Peyer's patch (tissue), 4 donors: ENCODE data around the gene MAT1A.

Experiments
- POLR2A ChIP-seq, 2 donors: fragments of 450-650 bp; IDR thresholded peaks; one replicate each; pipeline ENCODE4 v1.5.1; 2017; ENCODE audit warnings: antibody characterized with exemption in 2 of 2, mild to moderate bottlenecking in 2 of 2, moderate library complexity in 2 of 2
- TF ChIP-seq, protein P1 (sequence below), 6 experiments: fragments of 450-650 bp in 4 of 6; fragments of 200-600 bp in 2 of 6; sonication (generic) in 1 of 6; IDR thresholded peaks; one replicate each; pipeline ENCODE4 v1.5.1; 2017 to 2019; ENCODE audit warnings: antibody characterized with exemption in 6 of 6, mild to moderate bottlenecking in 3 of 6, moderate library complexity in 1 of 6

DNA sequence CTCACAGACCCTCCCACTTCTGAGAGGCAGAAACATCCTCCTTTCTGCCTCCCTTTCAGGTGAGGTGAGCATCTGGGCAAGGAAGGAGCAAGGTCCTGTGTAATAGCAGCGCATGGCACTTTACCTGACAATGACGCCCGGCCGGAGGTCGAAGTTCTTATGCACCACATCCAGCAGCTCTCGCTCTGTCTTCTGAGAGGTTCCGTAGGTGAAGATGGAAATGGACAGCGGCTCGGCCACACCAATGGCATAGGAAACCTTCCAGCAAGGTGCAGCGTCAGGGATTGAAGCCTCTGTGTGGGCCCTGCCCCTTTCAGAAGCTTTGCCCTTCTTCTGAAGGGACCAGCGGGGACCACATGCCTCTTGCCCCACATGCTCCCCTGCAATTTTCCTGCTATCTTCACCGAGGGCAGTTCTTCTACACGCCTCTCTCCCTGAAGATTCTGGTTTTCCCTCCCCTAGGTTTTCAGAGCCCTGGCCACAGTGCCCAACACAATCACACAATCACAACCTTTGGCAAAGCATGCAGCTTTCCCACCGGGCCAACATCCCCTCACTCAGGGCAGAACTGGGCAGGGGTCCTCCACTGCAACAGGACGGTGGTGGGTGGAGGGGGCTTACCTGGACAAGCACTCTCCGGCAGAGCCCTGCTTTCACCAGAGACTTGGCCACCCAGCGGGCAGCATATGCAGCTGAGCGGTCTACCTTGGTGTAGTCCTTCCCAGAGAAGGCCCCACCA is 14.9 kb downstream of the MAT1A start:
- TF ChIP-seq, protein P1, sequence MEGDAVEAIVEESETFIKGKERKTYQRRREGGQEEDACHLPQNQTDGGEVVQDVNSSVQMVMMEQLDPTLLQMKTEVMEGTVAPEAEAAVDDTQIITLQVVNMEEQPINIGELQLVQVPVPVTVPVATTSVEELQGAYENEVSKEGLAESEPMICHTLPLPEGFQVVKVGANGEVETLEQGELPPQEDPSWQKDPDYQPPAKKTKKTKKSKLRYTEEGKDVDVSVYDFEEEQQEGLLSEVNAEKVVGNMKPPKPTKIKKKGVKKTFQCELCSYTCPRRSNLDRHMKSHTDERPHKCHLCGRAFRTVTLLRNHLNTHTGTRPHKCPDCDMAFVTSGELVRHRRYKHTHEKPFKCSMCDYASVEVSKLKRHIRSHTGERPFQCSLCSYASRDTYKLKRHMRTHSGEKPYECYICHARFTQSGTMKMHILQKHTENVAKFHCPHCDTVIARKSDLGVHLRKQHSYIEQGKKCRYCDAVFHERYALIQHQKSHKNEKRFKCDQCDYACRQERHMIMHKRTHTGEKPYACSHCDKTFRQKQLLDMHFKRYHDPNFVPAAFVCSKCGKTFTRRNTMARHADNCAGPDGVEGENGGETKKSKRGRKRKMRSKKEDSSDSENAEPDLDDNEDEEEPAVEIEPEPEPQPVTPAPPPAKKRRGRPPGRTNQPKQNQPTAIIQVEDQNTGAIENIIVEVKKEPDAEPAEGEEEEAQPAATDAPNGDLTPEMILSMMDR (IDR thresholded peaks at IDR 0.05), result no peak
- no peak for TF ChIP-seq POLR2A (IDR thresholded peaks at IDR 0.05)
